Measurements from ENCODE around the gene NR3C1. TPM values are rescaled to one million over a fixed set of nuclear protein-coding genes. Genes with fewer than 3 reads are reported as not detected.
A peak's percentile ranks its signal among the peaks of the same experiment; 100 is the strongest.

The NR3C1 gene
- total and polyA plus RNA-seq, 2 donors (not counting 1 experiment from before 2014, with no cell fraction given): 17.6 to 218 TPM

DNA sequence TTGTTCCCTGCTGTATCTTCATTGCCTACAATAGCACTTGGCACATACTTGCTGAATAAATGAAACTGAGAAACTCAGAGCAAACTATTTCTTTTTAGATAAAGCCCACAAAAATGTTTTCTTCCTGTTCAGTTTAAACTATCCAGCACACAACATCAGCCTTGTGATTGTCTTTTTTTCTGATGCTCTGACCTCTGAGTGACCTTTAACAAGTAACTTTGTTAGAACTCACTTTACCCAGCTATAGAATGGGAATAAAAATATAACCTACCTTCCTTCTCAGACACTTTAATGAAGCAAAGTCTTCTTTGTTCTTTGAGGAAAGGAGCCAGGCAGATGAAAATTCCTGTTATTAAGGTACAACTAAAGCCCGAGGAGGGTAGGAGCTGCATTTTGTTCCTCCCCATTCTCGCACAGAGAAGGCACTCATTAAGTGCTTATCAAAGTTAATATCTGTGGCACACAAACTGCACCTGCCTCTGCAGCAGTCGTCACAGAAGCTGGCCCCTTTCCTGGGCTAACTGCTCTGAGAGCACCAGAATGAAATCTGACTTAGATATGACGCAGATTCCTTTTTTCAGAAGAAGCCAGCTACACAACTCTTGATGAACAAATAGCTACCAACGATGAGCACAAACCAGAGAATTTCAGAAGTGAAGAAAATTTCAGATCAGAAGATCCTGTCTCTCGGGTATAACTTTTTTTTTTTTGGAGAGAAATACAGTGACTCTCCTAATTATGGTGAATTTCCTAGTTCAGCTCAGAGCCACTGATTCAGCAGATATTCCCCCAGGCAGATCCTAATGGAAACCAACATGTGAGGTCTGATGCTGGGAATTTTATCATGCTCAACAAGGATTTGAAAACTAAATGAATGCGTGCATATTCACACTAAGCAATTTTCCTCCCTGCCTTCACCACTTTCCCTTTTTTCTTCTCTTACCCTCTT lies 31.0 kb upstream of the NR3C1 start:
- POLR2A ChIA-PET: interaction anchor here (0.7 to 4.0 kb wide), 7 partner anchors 19 to 307 kb away, joined by 3 to 51 read pairs (median 3); partner anchors contain the start of gene NR3C1
- no peaks in the 10 kb centered on the region for H3K79me2 ChIP-seq (ENCODE audit: control insufficient read depth, insufficient read depth, low read length)
- H3K27me3 ChIP-seq (replicated peaks in 1 of 4; ENCODE audit: control extremely low read depth in 1 of 4, control insufficient read depth in 3 of 4, insufficient read depth in 4 of 4, low read length in 3 of 4): no peaks in the 10 kb centered on the region
- peak overlapping the region; percentile 67 for H2AFZ ChIP-seq (ENCODE audit: insufficient read depth, low read depth, low read length, poor library complexity, severe bottlenecking)
- Mint-ChIP-seq H3K27ac (peak overlapping the region; percentile 97), H3K4me1 (peaks cover 65% of the 10 kb centered on the region), H3K27me3 (no peaks in the 10 kb centered on the region), H3K4me3 (peak overlapping the region; percentile 94), H3K9me3 (ENCODE audit: insufficient read depth) (no peaks in the 10 kb centered on the region)
- CTCF ChIA-PET: interaction anchor here (0.6 to 4.4 kb wide), 9 partner anchors 10 to 755 kb away, joined by 3 to 43 read pairs (median 4); partner anchors contain the start of gene NR3C1
- peak; percentile 81 for DNase-seq
- H3K9ac ChIP-seq (ENCODE audit: low read length): peak overlapping the region; percentile 73
- intact Hi-C loops (cut with micrococcal nuclease): loop anchor here (1.0 to 5.0 kb wide), 5 partner anchors 20 to 430 kb away; no protein-coding TSS in a partner anchor
- H3K4me3 ChIP-seq (ENCODE audit: control extremely low read depth in 1 of 5, extremely low read depth in 1 of 5, insufficient read depth in 1 of 5, low read depth in 2 of 5, low read length in 4 of 5): peak overlapping the region; percentile 42 to 81 (median 68)
- no peaks in the 10 kb centered on the region for H4K20me1 ChIP-seq (ENCODE audit: control insufficient read depth, insufficient read depth, low read length, poor library complexity, severe bottlenecking)
- 0% methylated on average over 5 of the region's 7 CpGs for WGBS (ENCODE audit: insufficient coverage)
- H3K4me2 ChIP-seq (replicated peaks; ENCODE audit: low read depth, low read length, poor library complexity, severe bottlenecking): peak overlapping the region; percentile 77
- no peaks in the 10 kb centered on the region for H3K9me3 ChIP-seq (ENCODE audit: control extremely low read depth in 1 of 3, control insufficient read depth in 2 of 3, insufficient read depth in 1 of 3, low read length in 2 of 3)
- TF ChIP-seq, protein P1, sequence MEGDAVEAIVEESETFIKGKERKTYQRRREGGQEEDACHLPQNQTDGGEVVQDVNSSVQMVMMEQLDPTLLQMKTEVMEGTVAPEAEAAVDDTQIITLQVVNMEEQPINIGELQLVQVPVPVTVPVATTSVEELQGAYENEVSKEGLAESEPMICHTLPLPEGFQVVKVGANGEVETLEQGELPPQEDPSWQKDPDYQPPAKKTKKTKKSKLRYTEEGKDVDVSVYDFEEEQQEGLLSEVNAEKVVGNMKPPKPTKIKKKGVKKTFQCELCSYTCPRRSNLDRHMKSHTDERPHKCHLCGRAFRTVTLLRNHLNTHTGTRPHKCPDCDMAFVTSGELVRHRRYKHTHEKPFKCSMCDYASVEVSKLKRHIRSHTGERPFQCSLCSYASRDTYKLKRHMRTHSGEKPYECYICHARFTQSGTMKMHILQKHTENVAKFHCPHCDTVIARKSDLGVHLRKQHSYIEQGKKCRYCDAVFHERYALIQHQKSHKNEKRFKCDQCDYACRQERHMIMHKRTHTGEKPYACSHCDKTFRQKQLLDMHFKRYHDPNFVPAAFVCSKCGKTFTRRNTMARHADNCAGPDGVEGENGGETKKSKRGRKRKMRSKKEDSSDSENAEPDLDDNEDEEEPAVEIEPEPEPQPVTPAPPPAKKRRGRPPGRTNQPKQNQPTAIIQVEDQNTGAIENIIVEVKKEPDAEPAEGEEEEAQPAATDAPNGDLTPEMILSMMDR (IDR thresholded peaks at IDR 0.05): no peak
- no peak for TF ChIP-seq EZH2 (IDR thresholded peaks at IDR 0.05; ENCODE audit: borderline replicate concordance, insufficient read depth, low read depth, low read length, poor library complexity, severe bottlenecking)
- H3K27ac ChIP-seq (ENCODE audit: low read length in 2 of 2): peak overlapping the region; percentile 90 to 93
- H3K4me1 ChIP-seq (ENCODE audit: control insufficient read depth in 2 of 2, insufficient read depth in 2 of 2, low read length in 2 of 2): peaks cover 28 to 31% of the 10 kb centered on the region in 2 donors
- H3K36me3 ChIP-seq (replicated peaks in 1 of 2; ENCODE audit: control extremely low read depth in 1 of 2, control insufficient read depth in 1 of 2, extremely low read depth in 1 of 2, insufficient read depth in 2 of 2, low read length in 1 of 2): no peaks in the 10 kb centered on the region
- ATAC-seq (ENCODE audit: low read depth): peak; percentile 66
